IPS-18c (cell line): Measurements from ENCODE around the gene ZNF304.

Experiments
- H3K4me3 ChIP-seq: 2 replicates; pipeline ENCODE4 v1.7.0; 2013; ENCODE audit warnings: low read depth, mild to moderate bottlenecking, low read length, moderate library complexity; ENCODE audit not compliant: insufficient read depth
- H3K9me3 ChIP-seq: one replicate; pipeline ENCODE4 v1.6.1; 2013; ENCODE audit warnings: mild to moderate bottlenecking, low read length, moderate library complexity; ENCODE audit not compliant: control insufficient read depth, insufficient read depth

ZNF304 gene

DNA sequence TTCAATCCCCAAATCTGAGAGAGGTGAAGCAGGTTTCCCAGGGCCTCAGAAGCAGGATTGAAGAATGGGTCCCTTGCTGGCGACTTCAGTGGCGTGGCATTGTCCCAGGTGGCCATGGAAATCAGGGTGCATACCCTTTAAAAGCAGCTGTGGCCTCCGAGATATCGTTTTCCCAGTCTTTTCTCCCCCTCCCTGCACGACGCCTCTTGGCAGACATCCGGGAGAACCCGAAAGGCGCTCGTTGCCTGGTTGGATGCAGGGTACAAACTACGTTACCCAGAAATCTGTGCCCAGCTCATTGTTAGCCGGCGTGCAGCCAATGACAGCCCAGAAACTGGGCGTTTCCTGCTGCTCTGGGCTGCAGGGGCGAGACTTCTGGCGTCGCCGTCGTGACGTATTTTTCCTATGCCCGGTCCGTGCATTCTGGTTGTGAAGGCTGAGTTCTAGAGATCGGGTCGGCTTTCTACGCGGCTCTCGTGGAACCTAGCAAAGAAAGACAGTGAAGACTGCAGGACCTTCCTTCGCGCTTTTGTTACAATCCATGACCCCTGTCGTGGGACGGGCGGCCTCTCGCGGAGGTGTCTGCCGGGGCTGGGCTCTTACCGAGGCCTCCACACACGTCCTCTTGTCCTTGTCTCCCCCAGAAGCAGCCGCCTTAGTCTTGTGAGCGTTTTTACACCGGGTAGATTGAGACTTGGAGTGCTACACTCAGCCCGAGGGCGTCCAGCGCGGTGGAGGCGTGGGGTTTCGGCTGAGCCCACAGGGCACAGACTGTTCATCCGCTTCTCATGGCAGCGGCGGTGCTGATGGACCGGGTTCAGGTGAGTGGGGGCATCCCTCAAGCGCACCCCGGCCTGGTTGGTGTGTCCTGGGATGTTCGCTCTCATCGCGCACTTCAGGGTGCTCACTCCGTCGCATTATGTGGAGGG, at the start of gene ZNF304:
Gene ZNF304, plus strand, starts transcription at position 395 of the 929 bp plus-strand sequence. Its CDS starts 394 bp downstream, at position 789.
- H3K9me3 ChIP-seq, result no peaks in the 10 kb centered on the region
- peak within 1 kb of the TSS; percentile 94 for H3K4me3 ChIP-seq

DNA sequence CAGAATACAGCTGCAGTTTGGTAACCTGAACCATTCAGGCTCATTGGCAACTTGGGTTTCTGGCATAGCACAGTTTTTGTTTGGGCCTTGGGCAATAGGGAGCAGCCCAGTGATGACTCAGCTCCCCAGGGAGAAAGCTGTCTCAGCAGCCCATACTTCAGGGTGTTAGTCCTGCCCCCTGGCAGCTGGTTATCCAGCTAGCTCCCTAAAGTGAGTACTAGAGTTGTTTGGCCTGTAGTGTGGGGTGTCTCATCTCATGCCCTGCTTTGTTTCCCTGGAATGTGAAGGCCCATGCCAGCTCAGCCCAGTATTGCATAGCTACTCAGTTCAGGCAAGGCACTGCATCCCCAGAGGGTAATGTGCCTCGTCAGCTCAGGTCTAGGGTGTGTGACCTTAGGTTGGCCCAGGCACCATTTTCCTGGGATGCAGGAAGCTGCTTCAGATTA, 49.0 kb upstream of the ZNF304 start:
- H3K4me3 ChIP-seq, result no peak overlapping the region
- no peaks in the 10 kb centered on the region for H3K9me3 ChIP-seq

DNA sequence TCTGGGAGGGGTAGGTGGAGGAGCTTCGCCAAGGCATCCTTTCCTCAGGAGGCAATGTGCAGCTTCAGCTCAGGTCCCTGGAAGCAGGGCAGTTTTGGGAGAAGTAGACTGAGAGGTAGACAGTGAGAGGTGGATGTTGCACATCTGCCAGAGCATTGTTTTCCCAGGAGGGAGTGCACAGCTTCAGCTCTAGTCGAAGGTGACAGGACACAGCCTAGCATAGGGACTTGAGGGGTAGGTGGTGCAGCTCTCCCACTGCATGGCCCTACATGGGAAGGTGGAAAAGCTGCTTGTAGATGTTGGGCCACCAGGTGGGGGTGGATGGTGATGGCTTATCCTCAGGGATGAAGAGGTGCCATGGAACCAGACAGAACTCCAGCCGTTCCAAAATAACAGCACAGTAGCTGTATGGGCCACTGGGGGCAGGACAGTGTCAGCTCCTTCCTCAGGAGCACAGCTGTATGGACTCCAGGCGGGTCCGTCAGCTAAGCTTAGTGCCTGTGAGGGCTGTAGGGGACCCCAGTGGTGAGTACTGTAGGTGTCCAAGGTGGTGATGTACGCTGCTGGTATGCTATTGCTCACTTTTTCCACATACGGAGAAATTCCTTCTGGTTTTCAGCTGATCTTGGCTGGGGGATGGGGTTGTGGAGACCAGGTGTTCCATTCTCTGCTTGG, 48.2 kb upstream of the ZNF304 start:
- H3K9me3 ChIP-seq, result no peaks in the 10 kb centered on the region
- no peak overlapping the region for H3K4me3 ChIP-seq

DNA sequence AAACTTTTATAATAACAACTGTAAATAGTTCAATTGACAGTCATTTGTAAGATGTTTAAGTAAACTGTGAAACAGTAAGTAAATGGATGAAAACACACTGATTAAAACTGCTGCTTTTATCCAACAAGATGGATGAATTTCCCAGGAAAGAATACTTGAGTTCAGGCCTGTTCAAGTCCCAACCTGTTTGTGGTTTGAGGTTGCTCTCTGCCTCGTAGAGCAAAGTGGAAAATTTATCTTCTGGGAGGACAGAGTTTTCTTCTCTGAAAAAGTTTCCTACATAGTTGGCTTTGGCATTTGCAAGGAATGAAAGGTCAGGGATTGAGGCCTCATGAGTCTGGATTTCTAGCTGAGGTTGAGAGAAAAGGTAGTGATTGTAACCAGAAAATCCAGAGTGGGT, 46.0 kb upstream of the ZNF304 start:
- no peak overlapping the region for H3K4me3 ChIP-seq
- H3K9me3 ChIP-seq, result no peaks in the 10 kb centered on the region

DNA sequence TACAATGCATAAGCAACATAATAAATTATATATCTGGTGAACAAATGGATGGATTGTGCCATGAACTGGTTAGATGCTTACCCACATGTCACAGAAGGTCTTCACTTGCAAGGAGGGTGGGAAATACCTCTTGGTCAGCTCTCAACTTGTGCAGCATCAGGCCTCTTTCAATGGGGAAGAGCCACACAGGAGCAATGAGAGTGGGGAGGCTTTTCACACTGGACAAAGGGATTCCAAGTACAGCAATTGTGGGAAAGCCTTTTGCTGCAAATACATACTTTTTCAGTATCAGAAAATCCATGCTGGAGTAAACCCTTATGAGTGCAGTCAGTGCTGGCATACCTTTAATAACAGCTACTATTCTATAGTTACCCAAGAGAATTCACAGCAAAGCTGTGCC, 42.6 kb upstream of the ZNF304 start:
- H3K4me3 ChIP-seq, result no peak overlapping the region
- H3K9me3 ChIP-seq, result no peaks in the 10 kb centered on the region

DNA sequence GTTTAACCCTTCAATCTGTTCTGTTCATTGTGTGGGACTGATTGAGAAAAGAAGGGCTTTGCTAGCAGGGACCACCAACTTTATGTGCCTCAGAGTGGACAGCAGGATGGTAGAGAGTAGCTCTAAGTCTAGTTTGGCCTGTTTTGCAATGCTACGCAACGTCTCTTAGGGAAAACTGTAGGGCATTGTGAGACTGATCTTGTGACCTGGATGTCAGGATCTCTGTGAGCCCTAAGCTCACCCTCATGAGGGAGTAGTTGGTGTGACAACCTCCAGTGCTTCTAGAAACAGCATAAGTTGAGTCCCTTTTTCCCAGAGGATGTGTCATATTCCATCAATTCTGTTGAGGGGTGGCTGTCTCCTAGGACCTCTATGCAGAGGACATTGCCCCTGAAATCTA, 40.3 kb upstream of the ZNF304 start:
- Histone ChIP-seq H3K9me3 (no peaks in the 10 kb centered on the region), H3K4me3 (no peak overlapping the region)

DNA sequence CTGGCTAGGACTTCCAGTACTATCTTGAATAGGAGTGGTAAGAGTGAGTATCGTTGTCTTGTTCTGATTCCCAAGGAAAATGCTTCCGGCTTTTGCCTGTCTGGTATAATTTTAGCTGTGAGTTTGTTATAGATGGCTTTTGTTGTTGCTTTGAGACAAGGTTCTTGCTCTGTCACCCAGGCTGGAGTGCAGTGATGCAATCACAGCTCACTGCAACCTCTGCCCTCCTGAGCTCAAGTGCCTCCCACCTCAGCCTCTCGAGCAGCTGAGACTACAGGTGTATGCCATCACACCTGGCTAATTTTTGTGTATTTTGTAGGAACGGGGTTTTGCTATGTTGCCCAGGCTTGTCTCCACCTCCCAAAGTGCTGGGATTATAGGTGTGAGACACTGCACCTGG, 36.9 kb upstream of the ZNF304 start:
- Histone ChIP-seq H3K9me3 (no peaks in the 10 kb centered on the region), H3K4me3 (no peak overlapping the region)

DNA sequence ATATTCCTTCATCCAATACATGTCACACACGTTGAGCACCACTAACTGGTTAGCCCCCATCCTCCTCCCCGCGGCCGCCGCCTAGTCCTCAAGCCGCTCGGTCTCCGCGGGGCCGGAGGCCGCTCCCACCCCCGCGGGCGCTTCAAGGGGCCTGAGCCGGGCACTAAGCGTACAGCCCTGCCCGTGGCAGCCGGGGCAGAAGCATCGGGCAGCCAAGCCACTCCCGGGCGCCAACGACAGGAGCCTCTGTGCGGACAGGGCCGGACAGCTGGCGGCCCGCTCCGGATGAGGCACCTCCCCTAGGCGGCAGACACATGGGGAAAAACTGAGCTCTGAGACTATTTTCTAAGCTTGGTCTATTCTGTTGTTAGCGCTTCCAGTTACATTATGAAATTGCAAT, 33.6 kb upstream of the ZNF304 start:
- H3K9me3 ChIP-seq, result no peaks in the 10 kb centered on the region
- H3K4me3 ChIP-seq, result no peak overlapping the region

DNA sequence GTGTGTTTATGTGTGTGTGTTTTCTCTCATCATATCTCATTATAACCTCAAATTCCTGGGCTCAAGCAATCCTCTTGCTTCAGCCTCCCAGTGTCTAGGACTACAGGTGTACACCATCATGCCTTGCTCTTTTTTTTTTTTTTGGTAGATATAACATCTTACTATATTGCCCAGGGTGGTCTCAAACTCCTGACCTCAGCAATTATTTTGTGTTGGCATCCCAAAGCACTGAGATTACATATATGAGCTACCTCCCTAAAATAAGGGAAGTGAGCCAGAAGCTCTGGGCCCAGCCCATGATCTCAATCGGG, 31.2 kb upstream of the ZNF304 start:
- H3K4me3 ChIP-seq, result peak overlapping the region; percentile 85; the same call in 1 of the 2 replicates
- no peaks in the 10 kb centered on the region for H3K9me3 ChIP-seq

DNA sequence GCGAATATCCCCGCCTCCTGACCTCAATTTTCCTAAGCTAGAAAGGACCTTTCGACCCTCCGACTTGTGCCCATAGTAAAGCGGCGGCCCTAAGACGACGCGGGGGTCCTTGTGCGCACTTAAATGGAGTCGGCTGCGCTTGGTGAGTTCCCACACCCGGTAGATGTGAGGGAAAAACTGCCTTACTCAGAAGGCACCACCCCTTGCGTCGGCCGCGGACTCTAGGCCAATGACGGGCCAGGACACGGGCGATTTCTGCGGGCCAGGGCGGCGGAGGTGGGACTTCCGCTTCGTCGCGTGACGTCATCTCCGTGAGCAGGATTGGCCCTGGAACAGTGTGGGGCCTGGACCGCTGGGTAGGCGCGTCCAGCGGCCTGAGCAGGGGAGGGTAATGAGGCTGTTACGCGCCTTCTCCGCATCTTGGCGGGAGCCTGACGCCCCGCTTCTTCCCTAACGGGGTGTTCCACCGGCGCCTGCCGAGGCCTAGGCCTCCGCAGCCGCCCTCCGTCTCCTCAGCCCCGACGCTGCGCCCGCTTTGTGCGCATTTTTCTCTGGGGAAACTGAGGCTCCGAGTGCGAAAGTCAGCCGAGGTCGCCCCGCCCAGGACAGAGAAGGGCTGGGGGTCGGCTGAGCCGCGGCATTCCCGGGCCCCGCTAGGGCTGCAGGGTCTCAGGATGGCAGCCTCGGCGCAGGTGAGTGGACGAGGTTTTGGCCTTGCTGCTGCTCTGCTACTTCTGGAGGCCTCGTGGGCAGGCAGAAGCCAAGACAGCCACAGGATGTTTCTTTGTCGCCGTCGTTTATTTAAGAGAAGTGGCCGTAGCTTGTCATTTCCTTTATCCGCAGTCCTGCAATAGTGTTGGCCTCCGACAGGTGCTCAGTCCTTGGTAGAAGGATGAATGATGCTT, 30.6 kb upstream of the ZNF304 start, which contains the start of gene ZNF543:
Gene ZNF543, plus strand, starts transcription at position 293 of the 905 bp plus-strand sequence. Its CDS starts 382 bp downstream, at position 675.
- no peaks in the 10 kb centered on the region for H3K9me3 ChIP-seq
- peak within 1 kb of the TSS; percentile 85 for H3K4me3 ChIP-seq

DNA sequence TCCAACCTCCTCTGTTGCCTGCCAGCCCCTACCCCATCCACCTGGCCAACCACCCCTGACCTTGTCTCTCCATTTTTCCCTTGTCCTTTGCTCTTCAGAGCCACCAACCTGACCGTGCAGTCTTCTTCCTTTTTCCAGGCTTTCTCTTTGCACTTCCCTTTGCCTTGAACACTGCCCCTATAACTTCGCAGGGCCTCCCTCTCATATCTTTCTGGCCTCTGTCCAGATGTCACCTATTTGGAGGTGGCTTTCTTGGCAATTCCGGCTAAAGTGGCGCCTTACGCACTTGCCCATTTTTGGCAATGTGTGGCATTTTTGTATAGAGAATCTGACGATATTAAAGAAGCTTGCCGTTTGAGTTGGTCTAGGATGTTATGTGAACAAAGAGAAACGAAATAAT, 30.0 kb upstream of the ZNF304 start:
- H3K9me3 ChIP-seq, result no peaks in the 10 kb centered on the region
- peak overlapping the region; percentile 85 for H3K4me3 ChIP-seq

DNA sequence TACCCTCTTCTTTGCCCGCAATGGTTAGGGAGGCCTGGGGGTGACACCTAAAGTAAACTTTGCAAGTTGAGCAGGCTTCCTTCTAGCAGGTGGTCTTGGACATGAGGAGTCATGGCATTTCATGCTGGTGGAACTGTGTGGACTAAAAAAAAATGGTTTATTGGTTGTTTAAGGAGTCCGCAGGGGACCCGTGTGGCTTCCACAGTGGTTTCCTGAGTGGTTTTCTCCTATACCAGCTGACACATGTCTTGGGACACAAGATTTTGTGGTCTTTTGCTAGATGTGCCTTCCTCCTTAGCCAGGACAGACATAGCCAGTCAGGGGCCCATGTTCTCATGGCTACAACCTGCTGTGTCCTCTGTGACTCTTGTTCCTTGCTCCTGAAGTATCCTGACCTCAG, 29.3 kb upstream of the ZNF304 start:
- H3K9me3 ChIP-seq, result no peaks in the 10 kb centered on the region
- peak overlapping the region; percentile 85 for H3K4me3 ChIP-seq

DNA sequence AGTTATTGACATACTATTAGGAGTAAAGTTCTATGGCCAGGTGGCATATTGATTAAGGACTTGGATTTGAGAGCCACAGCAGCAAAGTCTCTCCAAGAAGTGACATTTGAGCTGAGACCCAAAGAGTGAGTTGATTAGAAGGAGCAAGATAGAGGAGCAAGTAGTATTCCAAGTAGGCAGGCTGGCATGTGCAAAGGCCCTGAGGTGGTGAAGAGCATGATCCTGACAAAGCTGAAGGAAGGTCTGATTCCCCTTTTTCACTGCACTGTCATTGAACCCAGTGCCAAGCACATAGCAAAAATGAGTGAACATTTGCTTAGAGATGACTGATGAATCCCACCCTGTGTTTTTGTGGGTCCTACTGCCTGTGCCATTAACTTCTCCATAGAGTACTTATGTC, 26.1 kb upstream of the ZNF304 start:
- H3K4me3 ChIP-seq, result no peak overlapping the region
- no peaks in the 10 kb centered on the region for H3K9me3 ChIP-seq

DNA sequence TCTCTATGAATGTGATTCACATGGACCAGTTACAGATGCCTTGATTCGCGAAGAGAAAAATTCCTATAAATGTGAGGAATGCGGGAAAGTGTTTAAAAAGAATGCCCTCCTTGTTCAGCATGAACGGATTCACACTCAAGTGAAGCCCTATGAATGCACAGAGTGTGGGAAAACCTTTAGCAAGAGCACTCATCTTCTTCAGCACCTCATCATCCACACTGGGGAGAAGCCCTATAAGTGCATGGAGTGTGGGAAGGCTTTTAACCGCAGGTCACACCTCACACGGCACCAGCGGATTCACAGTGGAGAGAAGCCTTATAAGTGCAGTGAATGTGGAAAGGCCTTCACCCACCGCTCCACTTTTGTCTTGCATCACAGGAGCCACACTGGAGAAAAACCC, 23.1 kb upstream of the ZNF304 start:
- Histone ChIP-seq H3K4me3 (no peak overlapping the region), H3K9me3 (no peaks in the 10 kb centered on the region)

DNA sequence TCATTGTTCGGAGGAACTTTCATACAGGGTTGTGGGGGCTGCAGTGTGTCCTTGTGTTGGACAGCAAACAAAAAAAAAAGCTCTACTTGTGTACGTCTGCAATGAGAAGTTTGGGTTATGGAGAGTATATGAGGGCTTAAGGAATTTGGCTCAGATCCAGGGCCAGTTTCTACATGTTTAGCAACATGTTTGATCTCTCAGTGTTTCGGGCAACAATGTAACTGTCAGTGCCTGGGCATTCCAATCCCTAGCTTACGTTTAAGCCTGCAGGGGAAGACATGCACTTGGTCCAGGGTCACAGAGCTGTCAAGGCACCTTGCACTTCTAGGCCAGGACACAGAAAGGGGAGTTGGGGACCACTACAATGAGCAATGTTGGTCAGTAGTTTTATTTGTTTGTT, 16.9 kb upstream of the ZNF304 start:
- no peak overlapping the region for H3K4me3 ChIP-seq
- no peaks in the 10 kb centered on the region for H3K9me3 ChIP-seq

DNA sequence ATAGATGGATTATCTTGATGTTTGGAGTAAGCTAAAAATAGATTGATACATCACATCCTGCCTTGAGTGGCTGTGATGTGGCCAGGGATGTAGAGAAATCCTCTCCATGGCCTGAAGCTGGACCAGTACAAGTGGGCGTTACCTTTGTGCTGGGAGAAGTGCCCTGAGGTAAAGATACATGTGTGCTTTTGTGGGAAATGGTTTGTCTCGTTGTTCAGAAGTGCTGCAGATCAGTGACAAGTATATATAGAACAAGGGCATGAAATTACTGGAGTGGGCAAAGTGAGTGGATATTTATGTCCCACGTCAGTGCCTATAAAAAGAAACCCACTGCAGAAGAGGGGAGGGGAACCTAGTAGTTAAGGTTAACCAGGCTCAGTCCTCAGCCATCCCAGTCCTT, 12.2 kb upstream of the ZNF304 start:
- Histone ChIP-seq H3K4me3 (no peak overlapping the region), H3K9me3 (no peaks in the 10 kb centered on the region)

DNA sequence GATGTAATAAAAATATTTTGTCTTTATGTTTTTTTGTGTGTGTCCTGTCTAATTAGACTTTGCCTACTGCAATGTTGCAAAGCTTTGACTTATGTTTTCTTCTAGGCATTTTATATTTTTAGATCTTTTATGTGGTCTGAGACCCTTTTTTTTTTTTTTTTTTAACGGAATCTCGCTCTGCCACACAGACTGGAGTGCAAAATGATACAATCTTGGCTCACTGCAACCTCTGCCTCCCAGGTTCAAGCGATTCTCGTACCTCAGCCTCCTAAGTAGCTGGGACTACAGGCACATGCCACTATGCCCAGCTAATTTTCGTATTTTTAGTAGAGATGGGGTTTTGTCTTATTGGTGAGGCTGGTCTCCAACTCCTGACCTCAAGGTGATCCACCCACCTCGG, 8.5 kb upstream of the ZNF304 start:
- H3K9me3 ChIP-seq, result no peaks in the 10 kb centered on the region

More for the DNA sequence above, 8.5 kb upstream of the ZNF304 start:
- no peak overlapping the region for H3K4me3 ChIP-seq
